ENCODE data around the gene MAD1L1.

Gene MAD1L1

DNA sequence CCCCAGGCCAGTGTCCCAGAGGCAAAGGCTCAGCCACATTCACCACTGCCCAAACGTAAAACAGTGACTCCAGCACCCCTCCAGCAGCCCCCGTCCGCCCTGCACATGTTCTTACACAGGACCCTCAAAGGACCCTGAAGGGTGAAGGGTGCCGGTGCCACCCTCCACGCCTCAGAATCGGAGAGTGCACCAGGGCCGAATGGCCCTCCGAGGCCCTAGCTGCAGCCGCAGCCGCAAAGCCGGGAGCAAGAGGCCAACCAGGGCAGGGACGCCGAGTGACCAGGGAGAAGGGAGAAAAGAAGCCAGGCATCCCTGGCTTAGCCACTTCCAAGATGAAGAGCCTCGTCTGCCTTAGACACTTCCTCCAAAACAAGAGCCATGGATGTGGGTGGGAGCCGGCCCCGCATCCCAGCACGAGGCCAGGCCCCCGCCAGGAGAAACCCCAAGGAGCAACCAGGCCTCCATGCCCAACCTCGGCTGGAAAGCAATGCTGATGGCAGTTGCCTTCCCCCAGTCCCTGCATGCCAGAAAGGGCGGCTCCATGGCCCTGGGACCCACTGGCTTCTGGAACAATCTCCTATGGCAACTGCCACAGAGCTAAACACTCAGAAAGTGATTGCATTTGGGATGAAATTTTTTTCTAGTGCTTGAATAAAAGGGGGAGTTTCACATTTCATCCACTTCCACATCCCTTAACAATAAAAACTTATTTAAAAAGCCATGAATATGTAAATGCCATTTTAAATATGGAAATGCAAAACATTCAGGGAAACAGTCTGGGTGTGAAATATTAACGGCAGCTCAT is 92.3 kb downstream of the MAD1L1 start:
- H3K4me3 ChIP-seq (ENCODE audit: low read depth, low read length): no peak overlapping the region
- no peak for DNase-seq (ENCODE audit: low read depth, low spot score)
- in situ Hi-C loops (cut with HindIII; ENCODE audit: low sequenced_read_pairs): no loop called here
- TF ChIP-seq, protein P1, sequence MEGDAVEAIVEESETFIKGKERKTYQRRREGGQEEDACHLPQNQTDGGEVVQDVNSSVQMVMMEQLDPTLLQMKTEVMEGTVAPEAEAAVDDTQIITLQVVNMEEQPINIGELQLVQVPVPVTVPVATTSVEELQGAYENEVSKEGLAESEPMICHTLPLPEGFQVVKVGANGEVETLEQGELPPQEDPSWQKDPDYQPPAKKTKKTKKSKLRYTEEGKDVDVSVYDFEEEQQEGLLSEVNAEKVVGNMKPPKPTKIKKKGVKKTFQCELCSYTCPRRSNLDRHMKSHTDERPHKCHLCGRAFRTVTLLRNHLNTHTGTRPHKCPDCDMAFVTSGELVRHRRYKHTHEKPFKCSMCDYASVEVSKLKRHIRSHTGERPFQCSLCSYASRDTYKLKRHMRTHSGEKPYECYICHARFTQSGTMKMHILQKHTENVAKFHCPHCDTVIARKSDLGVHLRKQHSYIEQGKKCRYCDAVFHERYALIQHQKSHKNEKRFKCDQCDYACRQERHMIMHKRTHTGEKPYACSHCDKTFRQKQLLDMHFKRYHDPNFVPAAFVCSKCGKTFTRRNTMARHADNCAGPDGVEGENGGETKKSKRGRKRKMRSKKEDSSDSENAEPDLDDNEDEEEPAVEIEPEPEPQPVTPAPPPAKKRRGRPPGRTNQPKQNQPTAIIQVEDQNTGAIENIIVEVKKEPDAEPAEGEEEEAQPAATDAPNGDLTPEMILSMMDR (IDR thresholded peaks at IDR 0.05; ENCODE audit: low read depth, low read length): no peak

DNA sequence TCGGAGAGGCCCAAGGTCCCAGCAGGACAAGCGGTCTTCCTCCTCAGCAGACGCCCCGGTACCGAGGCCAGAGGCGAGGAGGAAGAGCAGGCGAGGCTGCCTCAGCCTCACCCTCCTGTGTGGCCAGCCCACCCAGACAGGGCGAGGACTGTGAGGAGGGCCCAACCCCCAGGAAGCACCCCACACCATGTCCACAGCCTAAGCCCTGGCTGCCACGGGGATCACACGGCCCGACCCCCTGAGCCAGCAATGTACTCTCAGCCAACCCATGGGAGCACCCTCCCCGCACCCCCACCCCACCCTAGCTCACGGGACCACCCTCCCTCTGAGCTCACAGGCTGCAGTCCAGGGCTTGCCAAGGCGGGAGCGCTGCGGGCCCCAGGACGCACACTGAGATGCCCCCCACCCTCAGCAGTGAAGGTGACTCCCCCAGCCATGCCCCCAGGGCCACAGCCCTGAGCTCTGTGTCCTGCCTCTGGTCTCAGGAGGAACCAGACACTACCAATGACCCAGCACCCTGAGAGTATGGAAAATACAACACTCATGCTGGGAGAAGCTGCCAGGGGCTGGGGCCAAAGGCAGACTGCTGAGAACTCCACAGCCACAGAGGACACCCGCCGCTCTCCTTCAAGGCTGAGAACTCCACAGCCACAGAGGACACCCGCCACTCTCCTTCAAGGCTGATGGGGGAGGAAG is 93.6 kb downstream of the MAD1L1 start:
- in situ Hi-C loops (cut with HindIII; ENCODE audit: low sequenced_read_pairs): no loop called here
- TF ChIP-seq, protein P1 (IDR thresholded peaks at IDR 0.05; ENCODE audit: low read depth, low read length): no peak
- no peak overlapping the region for H3K4me3 ChIP-seq (ENCODE audit: low read depth, low read length)
- no peak for DNase-seq (ENCODE audit: low read depth, low spot score)

DNA sequence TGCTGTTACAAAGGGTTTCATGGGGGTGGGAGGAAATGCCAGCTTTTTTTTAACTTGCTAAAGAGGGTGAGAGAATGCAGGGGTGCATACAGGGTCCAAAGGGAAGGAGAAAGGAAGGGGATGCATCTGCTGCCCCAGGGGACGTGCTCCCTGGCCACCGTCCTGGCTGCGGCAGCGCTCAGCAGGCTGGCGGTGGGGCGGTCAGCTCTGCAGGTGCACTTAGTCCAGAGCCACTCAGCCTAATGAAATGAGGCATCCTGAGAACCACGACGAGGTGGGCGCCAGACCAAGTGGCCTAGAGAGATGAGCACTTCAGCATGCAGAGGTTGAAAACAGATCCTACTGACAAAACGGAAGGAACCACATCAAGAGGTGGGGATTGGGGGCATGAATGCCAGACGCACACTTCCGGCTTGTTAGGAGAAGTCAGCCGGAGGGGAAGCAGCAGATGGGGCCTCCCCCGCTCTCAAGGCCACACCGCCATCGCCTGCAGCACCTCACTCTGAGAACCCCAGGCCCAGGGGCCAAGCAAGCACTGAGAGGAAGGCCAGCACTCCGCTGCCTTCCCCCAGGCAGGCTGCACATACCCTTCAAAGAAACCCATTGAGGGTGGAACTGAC is 94.5 kb downstream of the MAD1L1 start:
- in situ Hi-C loops (cut with HindIII; ENCODE audit: low sequenced_read_pairs): no loop called here

DNA sequence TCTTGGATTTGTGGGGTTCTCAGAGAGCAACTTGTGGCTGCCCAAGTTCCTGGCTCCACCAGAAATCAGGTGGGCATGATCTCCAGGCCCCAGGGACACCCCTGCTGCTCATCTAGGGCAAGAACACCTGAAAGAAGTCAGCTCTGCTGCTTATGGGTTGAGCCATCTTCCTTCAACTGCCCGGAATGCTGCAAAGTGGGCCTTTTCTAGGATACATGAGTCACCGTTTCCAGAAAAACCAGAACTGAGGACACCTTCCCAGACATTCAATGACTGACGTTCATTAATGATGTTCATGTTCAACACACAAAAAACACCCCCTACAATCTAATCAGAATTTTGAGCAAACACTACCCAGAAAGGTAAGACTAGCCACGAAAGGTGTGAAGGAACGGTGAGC is 98.0 kb downstream of the MAD1L1 start:
- TF ChIP-seq, protein P1 (IDR thresholded peaks at IDR 0.05; ENCODE audit: low read depth, low read length): no peak
- in situ Hi-C loops (cut with HindIII; ENCODE audit: low sequenced_read_pairs): no loop called here
- no peak for DNase-seq (ENCODE audit: low read depth, low spot score)
- no peak overlapping the region for H3K4me3 ChIP-seq (ENCODE audit: low read depth, low read length)

More for the DNA sequence above, 94.5 kb downstream of the MAD1L1 start:
- no peak overlapping the region for H3K4me3 ChIP-seq (ENCODE audit: low read depth, low read length)
- DNase-seq (ENCODE audit: low read depth, low spot score): no peak
- TF ChIP-seq, protein P1 (IDR thresholded peaks at IDR 0.05; ENCODE audit: low read depth, low read length): no peak

DNA sequence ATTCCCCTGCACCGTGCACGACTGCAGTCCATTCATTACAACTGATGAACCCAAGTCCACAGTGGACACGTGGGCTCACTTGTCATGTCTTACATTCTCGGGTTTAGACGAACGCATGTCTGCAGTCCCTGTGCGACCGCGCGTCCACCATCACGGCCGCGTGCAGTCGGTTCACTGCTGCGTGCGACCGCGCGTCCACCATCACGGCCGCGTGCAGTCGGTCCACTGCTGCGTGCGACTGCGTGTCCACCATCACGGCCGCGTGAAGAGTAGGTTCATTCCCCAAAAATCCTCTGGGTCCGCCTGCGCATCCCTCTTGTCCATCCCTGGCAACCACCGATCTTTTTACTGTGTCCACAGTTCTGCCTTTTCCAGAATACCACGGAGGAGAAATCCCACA is 100.5 kb downstream of the MAD1L1 start:
- in situ Hi-C loops (cut with HindIII; ENCODE audit: low sequenced_read_pairs): no loop called here
- H3K4me3 ChIP-seq (ENCODE audit: low read depth, low read length): no peak overlapping the region
- no peak for DNase-seq (ENCODE audit: low read depth, low spot score)
- TF ChIP-seq, protein P1 (IDR thresholded peaks at IDR 0.05; ENCODE audit: low read depth, low read length): no peak

DNA sequence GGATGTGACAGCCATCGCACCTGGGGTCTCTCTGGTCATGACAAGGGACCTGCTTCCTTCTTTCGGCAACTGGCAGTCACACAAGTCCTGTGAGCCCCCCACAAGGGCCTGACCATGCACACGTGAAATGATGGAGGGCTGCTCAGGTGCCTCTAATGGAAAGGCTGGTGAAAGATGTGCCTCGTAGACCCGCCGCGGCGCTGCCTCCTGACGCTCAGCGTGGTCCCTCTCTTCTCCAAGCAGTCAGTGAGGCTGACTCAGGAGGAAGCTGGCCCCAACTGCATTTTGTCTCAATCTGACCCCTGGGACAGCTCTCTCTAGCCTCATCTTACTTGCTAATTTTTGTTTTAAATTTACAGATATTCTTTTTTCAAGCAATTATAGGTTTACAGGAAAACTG is 100.9 kb downstream of the MAD1L1 start:
- in situ Hi-C loops (cut with HindIII; ENCODE audit: low sequenced_read_pairs): no loop called here
- DNase-seq (ENCODE audit: low read depth, low spot score): no peak
- TF ChIP-seq, protein P1 (IDR thresholded peaks at IDR 0.05; ENCODE audit: low read depth, low read length): no peak
- H3K4me3 ChIP-seq (ENCODE audit: low read depth, low read length): no peak overlapping the region
